ENCODE measurements around the gene MAPT. TPM values are rescaled to one million over a fixed set of nuclear protein-coding genes. Genes with fewer than 3 reads are reported as not detected.

The MAPT gene
- total RNA-seq, 3 donors from 2014 or later (not counting 1 experiment from before 2014, with no cell fraction given): 0.14 to 1.3 (median 0.58) TPM

DNA sequence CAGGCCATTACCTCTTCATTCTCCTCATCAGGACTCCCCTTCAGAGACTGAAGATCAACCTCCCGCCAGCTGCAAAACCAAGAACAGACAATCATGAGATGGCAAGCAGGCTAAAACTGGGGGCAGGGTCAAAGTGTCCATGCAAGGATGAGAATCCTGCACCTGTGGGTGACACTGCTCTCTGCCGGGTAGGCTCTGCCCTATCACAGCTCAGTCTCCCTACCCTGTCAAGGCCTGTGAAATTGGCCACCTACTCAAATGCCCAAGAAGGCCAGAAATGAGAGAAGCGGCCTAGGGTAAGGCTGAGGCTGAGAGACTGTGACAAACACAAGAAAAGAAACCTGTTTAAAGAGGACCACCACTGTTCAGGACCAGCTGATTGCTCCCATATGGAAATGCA is 139.0 kb downstream of the MAPT start:
- intact Hi-C loops (cut with micrococcal nuclease): no loop called here
- H3K4me3 Mint-ChIP-seq: no peak overlapping the region
- H3K36me3 Mint-ChIP-seq: peaks cover 26% of the 10 kb centered on the region

DNA sequence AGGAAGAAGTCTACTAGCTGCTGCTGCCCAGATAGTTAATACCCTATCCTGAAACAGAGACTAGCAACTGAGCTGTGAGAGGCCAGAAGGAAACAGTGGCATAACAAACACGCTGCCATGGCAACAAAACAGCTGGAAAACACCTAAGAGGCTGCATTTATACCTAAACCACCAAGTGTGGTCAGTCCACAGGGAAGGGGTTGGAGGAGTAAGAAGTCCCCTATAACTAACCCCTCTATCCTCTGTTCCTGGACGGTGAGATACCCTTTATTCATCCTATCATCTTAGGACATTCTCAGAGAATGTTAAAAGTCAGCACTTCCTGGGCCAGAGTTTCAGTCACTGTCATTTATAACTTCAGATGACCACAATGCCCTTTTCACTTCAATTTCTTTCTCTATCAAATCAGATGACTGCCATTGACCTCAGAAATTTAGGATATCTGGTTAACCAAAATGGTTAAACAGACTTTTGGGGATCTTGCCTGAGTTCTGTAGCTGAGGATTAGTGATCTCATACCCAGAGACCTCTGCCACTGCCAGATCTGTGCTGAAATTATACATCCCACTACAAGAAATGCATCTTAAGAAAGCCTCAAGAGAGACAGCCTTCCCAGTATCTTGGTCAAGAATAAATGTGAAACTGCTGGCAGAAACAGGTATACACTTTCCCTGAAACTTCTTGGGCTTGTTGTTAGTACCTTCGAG is 140.9 kb downstream of the MAPT start:
- 90% methylated on average over 3 of the region's 3 CpGs for WGBS (ENCODE audit: insufficient coverage)
- H3K4me3 Mint-ChIP-seq: no peak overlapping the region
- peak overlapping the region; percentile 67 to 70 for H3K27ac Mint-ChIP-seq
- peak in 2 of 3 donors; percentile 40 to 60 for ATAC-seq
- Histone ChIP-seq H3K27ac (ENCODE audit: low read length) (no peak overlapping the region), H3K27me3 (ENCODE audit: control insufficient read depth, insufficient read depth, low read length) (no peaks in the 10 kb centered on the region), H3K36me3 (ENCODE audit: control insufficient read depth, insufficient read depth, low read length) (peaks cover 96% of the 10 kb centered on the region), H3K9me3 (ENCODE audit: control insufficient read depth, insufficient read depth, low read length) (no peaks in the 10 kb centered on the region), H3K4me3 (ENCODE audit: low read length) (no peak overlapping the region), H3K4me1 (ENCODE audit: control insufficient read depth, insufficient read depth, low read length) (no peaks in the 10 kb centered on the region)
- H3K27me3 Mint-ChIP-seq (ENCODE audit: low read depth in 2 of 2): no peaks in the 10 kb centered on the region
- TF ChIP-seq, protein P1, sequence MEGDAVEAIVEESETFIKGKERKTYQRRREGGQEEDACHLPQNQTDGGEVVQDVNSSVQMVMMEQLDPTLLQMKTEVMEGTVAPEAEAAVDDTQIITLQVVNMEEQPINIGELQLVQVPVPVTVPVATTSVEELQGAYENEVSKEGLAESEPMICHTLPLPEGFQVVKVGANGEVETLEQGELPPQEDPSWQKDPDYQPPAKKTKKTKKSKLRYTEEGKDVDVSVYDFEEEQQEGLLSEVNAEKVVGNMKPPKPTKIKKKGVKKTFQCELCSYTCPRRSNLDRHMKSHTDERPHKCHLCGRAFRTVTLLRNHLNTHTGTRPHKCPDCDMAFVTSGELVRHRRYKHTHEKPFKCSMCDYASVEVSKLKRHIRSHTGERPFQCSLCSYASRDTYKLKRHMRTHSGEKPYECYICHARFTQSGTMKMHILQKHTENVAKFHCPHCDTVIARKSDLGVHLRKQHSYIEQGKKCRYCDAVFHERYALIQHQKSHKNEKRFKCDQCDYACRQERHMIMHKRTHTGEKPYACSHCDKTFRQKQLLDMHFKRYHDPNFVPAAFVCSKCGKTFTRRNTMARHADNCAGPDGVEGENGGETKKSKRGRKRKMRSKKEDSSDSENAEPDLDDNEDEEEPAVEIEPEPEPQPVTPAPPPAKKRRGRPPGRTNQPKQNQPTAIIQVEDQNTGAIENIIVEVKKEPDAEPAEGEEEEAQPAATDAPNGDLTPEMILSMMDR (IDR thresholded peaks at IDR 0.05): no peak
- H3K4me1 Mint-ChIP-seq: peaks cover 23 to 32% of the 10 kb centered on the region in 2 donors
- DNase-seq: peak in 1 of 2 donors; percentile 59
- no peaks in the 10 kb centered on the region for H3K9me3 Mint-ChIP-seq
- intact Hi-C loops (cut with micrococcal nuclease): no loop called here
- H3K36me3 Mint-ChIP-seq: peaks cover 27% of the 10 kb centered on the region

More for the DNA sequence above, 139.0 kb downstream of the MAPT start:
- Mint-ChIP-seq H3K4me1 (peaks cover 34 to 43% of the 10 kb centered on the region in 2 donors), H3K9me3 (no peaks in the 10 kb centered on the region), H3K27me3 (ENCODE audit: low read depth in 2 of 2) (no peaks in the 10 kb centered on the region), H3K27ac (peak overlapping the region; percentile 67 to 70)
- H3K9me3 ChIP-seq (ENCODE audit: control insufficient read depth, insufficient read depth, low read length): no peaks in the 10 kb centered on the region
- H3K4me1 ChIP-seq (ENCODE audit: control insufficient read depth, insufficient read depth, low read length): no peaks in the 10 kb centered on the region
- TF ChIP-seq, protein P1 (IDR thresholded peaks at IDR 0.05): no peak
- WGBS (ENCODE audit: insufficient coverage): 97% methylated on average over 3 of the region's 3 CpGs
- DNase-seq: no peak
- no peak overlapping the region for H3K4me3 ChIP-seq (ENCODE audit: low read length)
- H3K36me3 ChIP-seq (ENCODE audit: control insufficient read depth, insufficient read depth, low read length): peaks cover 82% of the 10 kb centered on the region
- no peak for ATAC-seq
- no peaks in the 10 kb centered on the region for H3K27me3 ChIP-seq (ENCODE audit: control insufficient read depth, insufficient read depth, low read length)
- no peak overlapping the region for H3K27ac ChIP-seq (ENCODE audit: low read length)

DNA sequence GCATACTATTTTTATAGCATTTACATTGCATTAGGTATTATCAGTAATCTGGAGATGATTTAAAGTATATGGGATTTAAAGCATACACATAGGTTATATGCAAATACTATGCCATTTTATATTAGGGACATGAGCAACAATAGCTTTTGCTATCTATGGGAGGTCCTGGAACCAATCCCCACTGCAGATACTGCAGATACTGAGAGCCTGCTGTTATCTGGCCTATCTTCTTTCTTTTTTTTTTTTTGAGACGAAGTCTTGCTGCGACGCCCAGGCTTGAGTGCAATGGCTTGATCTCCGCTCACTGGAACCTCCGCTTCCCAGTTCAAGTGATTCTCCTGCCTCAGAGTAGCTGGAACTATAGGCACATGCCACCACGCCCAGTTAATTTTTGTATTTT is 142.1 kb downstream of the MAPT start:
- no peak overlapping the region for H3K4me3 ChIP-seq (ENCODE audit: low read length)
- ATAC-seq: no peak
- no peak for DNase-seq
- TF ChIP-seq, protein P1 (IDR thresholded peaks at IDR 0.05): no peak
- Mint-ChIP-seq H3K9me3 (no peaks in the 10 kb centered on the region), H3K4me1 (peaks cover 18 to 27% of the 10 kb centered on the region in 2 donors), H3K27me3 (ENCODE audit: low read depth in 2 of 2) (no peaks in the 10 kb centered on the region), H3K27ac (peak overlapping the region in 1 of 2 donors; percentile 67), H3K4me3 (no peak overlapping the region), H3K36me3 (peaks cover 27% of the 10 kb centered on the region)
- intact Hi-C loops (cut with micrococcal nuclease): no loop called here
- no peaks in the 10 kb centered on the region for H3K4me1 ChIP-seq (ENCODE audit: control insufficient read depth, insufficient read depth, low read length)
- H3K9me3 ChIP-seq (ENCODE audit: control insufficient read depth, insufficient read depth, low read length): no peaks in the 10 kb centered on the region
- H3K36me3 ChIP-seq (ENCODE audit: control insufficient read depth, insufficient read depth, low read length): peaks cover 93% of the 10 kb centered on the region
- H3K27me3 ChIP-seq (ENCODE audit: control insufficient read depth, insufficient read depth, low read length): no peaks in the 10 kb centered on the region
- over 99% methylated on average over 6 of the region's 6 CpGs for WGBS (ENCODE audit: insufficient coverage)
- H3K27ac ChIP-seq (ENCODE audit: low read length): no peak overlapping the region

Measured in natural killer cell (primary cell).